GM13976 (cell line): ENCODE data around the gene GPX2.

Experiments used
- DNase-seq: peaks from one replicate; pipeline ENCODE4 v3.0.0; 2012; ENCODE audit warnings: low spot score
- CTCF ChIP-seq: IDR thresholded peaks from 2 replicates; pipeline ENCODE4 v1.5.1; 2012; ENCODE audit warnings: borderline replicate concordance, mild to moderate bottlenecking; ENCODE audit not compliant: insufficient read depth; ENCODE audit errors: extremely low read depth, missing control alignments, control extremely low read depth
- in situ Hi-C: fragments of 300-500 bp; cut with MboI; formaldehyde crosslinking; loops from one replicate; pipeline ENCODE4 v1.12.0; 2022; ENCODE audit warnings: low sequenced_read_pairs, mixed read lengths, inconsistent platforms; ENCODE audit not compliant: unreplicated experiment

GPX2 gene

GRCh38 chr14:64929014-64929359 lies 13.6 kb downstream of the GPX2 start:
- TF ChIP-seq CTCF, result no peak
- in situ Hi-C loops, result no loop called here
- DNase-seq, result no peak

GRCh38 chr14:64928239-64929013 lies 14.1 kb downstream of the GPX2 start:
- DNase-seq, result no peak
- in situ Hi-C loops, result no loop called here
- no peak for TF ChIP-seq CTCF

GRCh38 chr14:64927031-64927430 lies 15.5 kb downstream of the GPX2 start:
- no peak for DNase-seq
- no peak for TF ChIP-seq CTCF
- in situ Hi-C loops, result no loop called here

GRCh38 chr14:64926398-64926995 lies 16.0 kb downstream of the GPX2 start:
- in situ Hi-C loops, result no loop called here
- DNase-seq, result no peak
- no peak for TF ChIP-seq CTCF

- in situ Hi-C loops, result no loop called here
- no peak for DNase-seq
- no peak for TF ChIP-seq CTCF
Observed at GRCh38 chr14:64923015-64923414, 19.5 kb downstream of the GPX2 start.

- no peak for DNase-seq
- TF ChIP-seq CTCF, result no peak
- in situ Hi-C loops, result no loop called here
Observed at GRCh38 chr14:64920465-64920864, 22.1 kb downstream of the GPX2 start.

GRCh38 chr14:64919618-64920017 lies 22.9 kb downstream of the GPX2 start:
- no peak for DNase-seq
- TF ChIP-seq CTCF, result no peak
- in situ Hi-C loops, result no loop called here
